Hepatocyte (in vitro differentiated cells): Measurements from ENCODE around the gene GCGR. TPM values are rescaled to one million over a fixed set of nuclear protein-coding genes. Genes with fewer than 3 reads are reported as not detected.

Source experiments
- DNase-seq: peaks from one replicate; pipeline ENCODE4 v3.0.0-alpha.2; 2016; ENCODE audit warnings: low spot score
- H2AFZ ChIP-seq: fragments of 200-600 bp; sonication (generic); 2 replicates; pipeline ENCODE4 v1.6.0; 2016; ENCODE audit warnings: antibody characterized with exemption, mild to moderate bottlenecking
- H3K27ac ChIP-seq: fragments of 200-600 bp; sonication (generic); 2 replicates; pipeline ENCODE4 v1.5.1; 2016; ENCODE audit warnings: mild to moderate bottlenecking
- H3K27me3 ChIP-seq: fragments of 200-600 bp; sonication (generic); 2 replicates; pipeline ENCODE4 v1.6.1; 2016
- H3K36me3 ChIP-seq: fragments of 200-600 bp; sonication (generic); replicated peaks from 2 replicates; pipeline ENCODE4 v1.5.1; 2016; ENCODE audit warnings: low read depth; ENCODE audit not compliant: insufficient read depth
- H3K4me1 ChIP-seq: fragments of 200-600 bp; sonication (generic); 2 replicates; pipeline ENCODE4 v1.5.1; 2016; ENCODE audit warnings: mild to moderate bottlenecking, moderate library complexity; ENCODE audit not compliant: insufficient read depth
- H3K4me2 ChIP-seq: fragments of 200-600 bp; sonication (generic); 2 replicates; pipeline ENCODE4 v1.6.0; 2016
- H3K4me3 ChIP-seq: fragments of 200-600 bp; sonication (generic); 2 replicates; pipeline ENCODE4 v1.5.1; 2016; ENCODE audit warnings: mild to moderate bottlenecking
- H3K79me2 ChIP-seq: fragments of 200-600 bp; sonication (generic); 2 replicates; pipeline ENCODE4 v1.6.0; 2017; ENCODE audit warnings: mild to moderate bottlenecking
- H3K9me2 ChIP-seq: fragments of 200-600 bp; sonication (generic); replicated peaks from 2 replicates; pipeline ENCODE4 v1.6.0; 2017; ENCODE audit warnings: mild to moderate bottlenecking; ENCODE audit not compliant: insufficient read depth
- H3K9me3 ChIP-seq: fragments of 200-600 bp; sonication (generic); 2 replicates; pipeline ENCODE4 v1.5.1; 2016; ENCODE audit warnings: low read depth, mild to moderate bottlenecking
- H4K20me1 ChIP-seq: fragments of 200-600 bp; sonication (generic); 2 replicates; pipeline ENCODE4 v1.6.0; 2016; ENCODE audit warnings: mild to moderate bottlenecking; ENCODE audit not compliant: insufficient read depth, poor library complexity, severe bottlenecking
- CTCF ChIP-seq: fragments of 200-600 bp; sonication (generic); IDR thresholded peaks from 2 replicates; pipeline ENCODE4 v1.5.1; 2016; ENCODE audit warnings: antibody characterized with exemption, mild to moderate bottlenecking; ENCODE audit not compliant: poor library complexity
- EZH2 ChIP-seq: fragments of 200-600 bp; sonication (generic); IDR thresholded peaks from 2 replicates; pipeline ENCODE4 v1.6.1; 2016; ENCODE audit warnings: antibody characterized with exemption, mild to moderate bottlenecking, borderline replicate concordance
- EZH2phosphoT487 ChIP-seq: fragments of 200-600 bp; sonication (generic); IDR thresholded peaks from one replicate; pipeline ENCODE4 v1.6.1; 2018; ENCODE audit warnings: antibody characterized with exemption, mild to moderate bottlenecking, low read depth, moderate library complexity; ENCODE audit not compliant: unreplicated experiment, severe bottlenecking
- WGBS: methylation state at CpG from one replicate; pipeline ENCODE4 v1.1.6; 2016; ENCODE audit warnings: low lambda C conversion rate; ENCODE audit errors: missing lambda C conversion rate; 5-methylcytosine and 5-hydroxymethylcytosine counted together
- polyA plus RNA-seq: library from polyadenylated mRNA; unstranded; fragments of >200 nt; fragmentation: Nextera tagmentation; extraction: Ambion mirVana; gene quantifications from 2 replicates; pipeline ENCODE4 v1.2.1, GENCODE V29; 2016
- total RNA-seq: library from RNA; depleted of rRNA; stranded (reverse); fragments of >200 nt; gene quantifications from 2 replicates; pipeline ENCODE4 v1.2.3, GENCODE V29; 2014

Gene GCGR
- total and polyA plus RNA-seq, 2 experiments from 2014 or later, result 2.9 to 3.8 TPM

GRCh38 chr17:81821603-81822311 is 17.8 kb downstream of the GCGR start:
- H3K4me1 ChIP-seq, result peaks cover 13% of the 10 kb centered on the region
- peak overlapping the region; percentile 85 for H3K27ac ChIP-seq
- no peaks in the 10 kb centered on the region for H3K79me2 ChIP-seq
- WGBS, result 65% methylated on average over 20 of the region's 20 CpGs
- H3K36me3 ChIP-seq, result no peaks in the 10 kb centered on the region
- no peak overlapping the region for H2AFZ ChIP-seq
- TF ChIP-seq CTCF (peak; percentile 57), EZH2phosphoT487 (no peak)
- no peaks in the 10 kb centered on the region for H3K27me3 ChIP-seq
- peak; percentile 85 for DNase-seq
- no peak overlapping the region for H3K4me3 ChIP-seq
- no peaks in the 10 kb centered on the region for H3K9me3 ChIP-seq
- no peaks in the 10 kb centered on the region for H3K9me2 ChIP-seq
- H3K4me2 ChIP-seq, result peak overlapping the region; percentile 52
- H4K20me1 ChIP-seq, result no peaks in the 10 kb centered on the region

GRCh38 chr17:81822312-81822637 is 18.3 kb downstream of the GCGR start:
- peak overlapping the region; percentile 85 for H3K27ac ChIP-seq
- no peak overlapping the region for H3K4me3 ChIP-seq
- peaks cover 5% of the 10 kb centered on the region for H3K79me2 ChIP-seq
- H3K36me3 ChIP-seq, result no peaks in the 10 kb centered on the region
- H3K9me2 ChIP-seq, result no peaks in the 10 kb centered on the region
- no peak for TF ChIP-seq EZH2
- peaks cover 13% of the 10 kb centered on the region for H3K4me1 ChIP-seq
- no peak overlapping the region for H2AFZ ChIP-seq
- no peak overlapping the region for H3K4me2 ChIP-seq
- H4K20me1 ChIP-seq, result no peaks in the 10 kb centered on the region
- no peak for DNase-seq
- 90% methylated on average over 4 of the region's 8 CpGs for WGBS
- no peaks in the 10 kb centered on the region for H3K9me3 ChIP-seq
- no peaks in the 10 kb centered on the region for H3K27me3 ChIP-seq

- TF ChIP-seq EZH2 (no peak), EZH2phosphoT487 (no peak), CTCF (no peak)
- no peaks in the 10 kb centered on the region for H3K36me3 ChIP-seq
- H3K27ac ChIP-seq, result no peak overlapping the region
Measured at GRCh38 chr17:81822996-81823819, 19.3 kb downstream of the GCGR start.

GRCh38 chr17:81823820-81824550 is 20.0 kb downstream of the GCGR start:
- no peak overlapping the region for H3K4me3 ChIP-seq
- no peak overlapping the region for H2AFZ ChIP-seq
- 98% methylated on average over 20 of the region's 33 CpGs for WGBS
- no peak for DNase-seq
- no peaks in the 10 kb centered on the region for H3K27me3 ChIP-seq
- peaks cover 19% of the 10 kb centered on the region for H3K79me2 ChIP-seq
- TF ChIP-seq CTCF (no peak), EZH2phosphoT487 (no peak), EZH2 (no peak)
- no peak overlapping the region for H3K4me2 ChIP-seq
- H3K9me2 ChIP-seq, result no peaks in the 10 kb centered on the region
- H4K20me1 ChIP-seq, result no peaks in the 10 kb centered on the region
- no peaks in the 10 kb centered on the region for H3K9me3 ChIP-seq
- H3K27ac ChIP-seq, result no peak overlapping the region
- peaks cover 13% of the 10 kb centered on the region for H3K4me1 ChIP-seq
- no peaks in the 10 kb centered on the region for H3K36me3 ChIP-seq

More at GRCh38 chr17:81822996-81823819, 19.3 kb downstream of the GCGR start:
- Histone ChIP-seq H3K4me3 (no peak overlapping the region), H3K9me3 (no peaks in the 10 kb centered on the region), H3K79me2 (peaks cover 11% of the 10 kb centered on the region), H3K4me2 (no peak overlapping the region), H2AFZ (no peak overlapping the region), H3K9me2 (no peaks in the 10 kb centered on the region), H3K27me3 (no peaks in the 10 kb centered on the region), H3K4me1 (peaks cover 13% of the 10 kb centered on the region), H4K20me1 (no peaks in the 10 kb centered on the region)
- WGBS, result 96% methylated on average over 23 of the region's 30 CpGs
- no peak for DNase-seq
